ENCODE measurements around the gene SLC25A21.

DNA sequence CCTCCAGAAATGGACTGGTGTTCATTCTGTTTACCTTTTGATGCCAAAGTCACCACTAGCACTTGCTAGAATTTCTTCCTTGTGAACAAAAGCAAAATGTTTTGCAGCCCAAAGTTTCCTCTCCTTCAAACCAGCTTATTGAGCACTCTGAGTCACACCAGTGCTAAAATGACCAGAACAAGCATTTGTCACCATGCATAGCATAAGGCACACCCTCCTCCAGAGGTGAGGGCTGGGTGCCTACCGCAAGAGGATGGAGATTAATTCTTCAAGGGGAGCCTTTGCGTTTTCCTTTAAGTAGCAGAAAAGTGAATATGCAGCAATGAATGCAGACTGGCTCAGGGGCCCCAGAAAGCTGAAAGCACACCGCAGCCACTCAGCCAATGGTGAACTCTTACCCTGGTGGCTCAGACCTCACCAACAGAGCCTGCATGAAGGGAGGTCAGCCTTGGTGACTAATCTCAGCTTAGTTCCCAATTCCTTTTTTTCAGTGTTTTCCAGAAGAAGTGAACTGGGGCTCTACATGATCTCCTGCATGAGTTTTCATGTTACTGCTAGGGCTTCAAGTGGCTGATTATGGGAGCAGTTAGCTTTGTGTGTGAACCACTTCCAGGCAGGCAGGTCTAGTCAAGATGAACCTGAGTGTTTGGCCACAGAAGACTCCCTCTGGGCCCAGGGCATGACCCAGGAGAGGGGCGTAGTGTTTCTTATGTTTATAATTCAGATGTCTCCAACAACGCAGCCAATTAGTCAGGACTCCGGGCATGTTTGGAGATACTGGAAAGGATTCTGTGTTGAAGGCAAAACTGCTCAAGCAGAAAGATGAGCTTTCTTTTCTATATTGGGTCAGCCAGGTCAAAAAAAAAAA lies 414.4 kb downstream of the SLC25A21 start:
- TF ChIP-seq EZH2 (IDR thresholded peaks at IDR 0.05) (no peak), POLR2AphosphoS5 (IDR thresholded peaks at IDR 0.05; ENCODE audit: borderline replicate concordance, low read depth, low read length) (no peak), FOXP2 (optimal IDR thresholded peaks at IDR 0.05; ENCODE audit: control extremely low read depth, extremely low read length, insufficient read depth) (no peak)

All from SK-N-MC (cell line).